IMR-90 (cell line): Measurements from ENCODE around the gene RPS6KA3. TPM values are rescaled to one million over a fixed set of nuclear protein-coding genes. Genes with fewer than 3 reads are reported as not detected.

Experiments used
- ATAC-seq: fragments of 200-7000 bp; cut with Tn5 transposase; 2 replicates; pipeline ENCODE4 v1.9.1; 2020; ENCODE audit warnings: low read depth, mild to moderate bottlenecking, moderate library complexity
- BruUV-seq: library from RNA; stranded (reverse); fragments of 400-500 nt; replicated peaks from 2 replicates; lab custom pipeline; 2021; lab: Mats Ljungman, UMichigan
- CTCF ChIA-PET: fragments of 300-600 bp; formaldehyde crosslinking; extraction: SDS; loops from one replicate; lab custom pipeline; 2021; ENCODE audit warnings: antibody characterized with exemption; lab: Yijun Ruan, JAX
- POLR2A ChIA-PET: fragments of 300-600 bp; sonication (Branson Sonifier 250); formaldehyde crosslinking; loops from one replicate; lab custom pipeline; 2022; ENCODE audit warnings: antibody characterized with exemption; ENCODE audit not compliant: unreplicated experiment; lab: Charles Lee
- DNase-seq: peaks from one replicate; pipeline ENCODE4 v3.0.0; 2013
- H2AFZ ChIP-seq: replicated peaks from 2 replicates; pipeline ENCODE3; 2013; ENCODE audit warnings: low read length, mild to moderate bottlenecking; ENCODE audit not compliant: poor library complexity
- H2AK5ac ChIP-seq: 2 replicates; pipeline ENCODE4 v1.6.1; 2013; ENCODE audit warnings: low read depth, low read length, inconsistent platforms
- H2AK9ac ChIP-seq: replicated peaks from 2 replicates; pipeline ENCODE3; 2013; ENCODE audit warnings: mild to moderate bottlenecking, low read depth, low read length, moderate library complexity; ENCODE audit not compliant: poor library complexity
- H2BK120ac ChIP-seq: 2 replicates; pipeline ENCODE4 v1.6.1; 2013; ENCODE audit warnings: low read depth, low read length, inconsistent platforms
- H2BK15ac ChIP-seq: 3 replicates; pipeline ENCODE4 v1.6.1; 2013; ENCODE audit warnings: low read depth, low read length, inconsistent platforms
- H2BK20ac ChIP-seq: 2 replicates; pipeline ENCODE4 v1.6.1; 2013; ENCODE audit warnings: low read depth, mild to moderate bottlenecking, inconsistent platforms, low read length, moderate library complexity
- H2BK5ac ChIP-seq: 2 replicates; pipeline ENCODE4 v1.6.1; 2013; ENCODE audit warnings: mild to moderate bottlenecking, low read depth, low read length, inconsistent platforms; ENCODE audit not compliant: poor library complexity, severe bottlenecking
- H3K14ac ChIP-seq: replicated peaks from 2 replicates; pipeline ENCODE4 v1.6.1; 2013; ENCODE audit warnings: low read depth, low read length, inconsistent platforms
- H3K18ac ChIP-seq: 2 replicates; pipeline ENCODE4 v1.6.1; 2013; ENCODE audit warnings: low read depth, low read length, control low read depth
- H3K23ac ChIP-seq: 2 replicates; pipeline ENCODE4 v1.6.1; 2013; ENCODE audit warnings: low read depth, low read length, inconsistent platforms
- H3K27ac ChIP-seq: 2 replicates; pipeline ENCODE4 v1.5.1; 2013; ENCODE audit warnings: mild to moderate bottlenecking, control low read depth, low read length; ENCODE audit not compliant: insufficient read depth
- H3K27me3 ChIP-seq: 2 replicates; pipeline ENCODE4 v1.6.1; 2013; ENCODE audit warnings: low read length; ENCODE audit not compliant: control insufficient read depth, insufficient read depth
- H3K36me3 ChIP-seq: 2 replicates; pipeline ENCODE4 v1.6.1; 2013; ENCODE audit warnings: low read length, mixed read lengths; ENCODE audit not compliant: control insufficient read depth, insufficient read depth
- H3K4ac ChIP-seq: 2 replicates; pipeline ENCODE4 v1.6.1; 2013; ENCODE audit warnings: low read depth, low read length, inconsistent platforms
- H3K4me1 ChIP-seq: 2 replicates; pipeline ENCODE4 v1.6.1; 2013; ENCODE audit warnings: low read length, mixed read lengths; ENCODE audit not compliant: control insufficient read depth, insufficient read depth
- H3K4me2 ChIP-seq: 2 replicates; pipeline ENCODE4 v1.6.1; 2013; ENCODE audit warnings: low read depth, mild to moderate bottlenecking, control low read depth, low read length, moderate library complexity
- H3K4me3 ChIP-seq: 2 replicates; pipeline ENCODE4 v1.5.1; 2013; ENCODE audit warnings: low read depth, mild to moderate bottlenecking, control low read depth, low read length, moderate library complexity; ENCODE audit not compliant: insufficient read depth
- H3K56ac ChIP-seq: 2 replicates; pipeline ENCODE4 v1.6.1; 2013; ENCODE audit warnings: low read length, inconsistent platforms; ENCODE audit not compliant: insufficient read depth; ENCODE audit errors: extremely low read depth
- H3K79me1 ChIP-seq, 2 experiments: 2 replicates each; pipeline ENCODE4 v1.6.1; 2013; ENCODE audit warnings: low read length in 2 of 2, inconsistent platforms in 1 of 2, low read depth in 1 of 2
- H3K9ac ChIP-seq: 2 replicates; pipeline ENCODE4 v1.6.1; 2013; ENCODE audit warnings: low read depth, low read length, control low read depth
- H3K9me1 ChIP-seq: 2 replicates; pipeline ENCODE4 v1.6.1; 2013; ENCODE audit warnings: low read length, inconsistent platforms; ENCODE audit not compliant: insufficient read depth
- H3K9me3 ChIP-seq: 2 replicates; pipeline ENCODE4 v1.6.1; 2013; ENCODE audit warnings: low read length; ENCODE audit not compliant: control insufficient read depth, insufficient read depth
- H4K20me1 ChIP-seq: 2 replicates; pipeline ENCODE4 v1.6.1; 2013; ENCODE audit warnings: low read length, inconsistent platforms; ENCODE audit not compliant: insufficient read depth
- H4K5ac ChIP-seq: 2 replicates; pipeline ENCODE4 v1.6.1; 2013; ENCODE audit warnings: mild to moderate bottlenecking, low read depth, low read length, control low read depth
- H4K8ac ChIP-seq, 2 experiments: 2 replicates each; pipeline ENCODE4 v1.6.1; 2013; ENCODE audit warnings: low read depth in 2 of 2, low read length in 2 of 2, control low read depth in 1 of 2, inconsistent platforms in 1 of 2
- H4K91ac ChIP-seq: 2 replicates; pipeline ENCODE4 v1.6.1; 2013; ENCODE audit warnings: low read depth, low read length, inconsistent platforms; ENCODE audit not compliant: insufficient read depth
- BHLHE40 ChIP-seq: fragments of 150-350 bp; IDR thresholded peaks from 2 replicates; pipeline ENCODE4 v1.6.1; 2016; ENCODE audit warnings: mild to moderate bottlenecking, low read depth, low read length
- CEBPB ChIP-seq: IDR thresholded peaks from 2 replicates; pipeline ENCODE4 v1.6.1; 2012; ENCODE audit warnings: low read depth, low read length, improper control_type of control experiment
- CHD1 ChIP-seq: IDR thresholded peaks from 2 replicates; pipeline ENCODE4 v1.6.1; 2012; ENCODE audit warnings: low read depth, low read length, improper control_type of control experiment
- CTCF ChIP-seq: conservative IDR thresholded peaks from 2 replicates; pipeline ENCODE4 v1.5.1; 2012; ENCODE audit warnings: mild to moderate bottlenecking, low read depth, low read length, improper control_type of control experiment
- ELK1 ChIP-seq: fragments of 150-350 bp; IDR thresholded peaks from 2 replicates; pipeline ENCODE4 v1.6.1; 2016; ENCODE audit warnings: low read depth, mild to moderate bottlenecking, low read length, moderate library complexity, borderline replicate concordance
- FOS ChIP-seq: fragments of 150-350 bp; IDR thresholded peaks from 2 replicates; pipeline ENCODE4 v1.6.1; 2016; ENCODE audit warnings: low read depth, low read length
- MAFK ChIP-seq: IDR thresholded peaks from 2 replicates; pipeline ENCODE4 v1.6.1; 2012; ENCODE audit warnings: low read depth, low read length, improper control_type of control experiment
- MAZ ChIP-seq: IDR thresholded peaks from 2 replicates; pipeline ENCODE4 v1.6.1; 2012; ENCODE audit warnings: low read depth, mild to moderate bottlenecking, low read length, improper control_type of control experiment, moderate library complexity, borderline replicate concordance
- MXI1 ChIP-seq: IDR thresholded peaks from 2 replicates; pipeline ENCODE4 v1.6.1; 2012; ENCODE audit warnings: low read depth, mild to moderate bottlenecking, low read length, moderate library complexity, borderline replicate concordance
- NFE2L2 ChIP-seq: fragments of 150-350 bp; IDR thresholded peaks from 2 replicates; pipeline ENCODE4 v1.6.1; 2016; ENCODE audit warnings: low read depth, mild to moderate bottlenecking, low read length
- POLR2A ChIP-seq: IDR thresholded peaks from 2 replicates; pipeline ENCODE4 v1.6.1; 2012; ENCODE audit warnings: mild to moderate bottlenecking, low read depth, low read length
- RAD21 ChIP-seq: IDR thresholded peaks from 2 replicates; pipeline ENCODE4 v1.6.1; 2012; ENCODE audit warnings: low read length, improper control_type of control experiment
- RCOR1 ChIP-seq: IDR thresholded peaks from 2 replicates; pipeline ENCODE4 v1.6.1; 2012; ENCODE audit warnings: mild to moderate bottlenecking, low read length, improper control_type of control experiment; ENCODE audit not compliant: insufficient replicate concordance
- RFX5 ChIP-seq: IDR thresholded peaks from 2 replicates; pipeline ENCODE4 v1.8.0; 2012; ENCODE audit warnings: low read depth, mild to moderate bottlenecking, low read length, moderate library complexity
- SMC3 ChIP-seq: fragments of 150-350 bp; IDR thresholded peaks from 2 replicates; pipeline ENCODE4 v1.6.1; 2016; ENCODE audit warnings: low read depth, mild to moderate bottlenecking, antibody characterized with exemption, low read length, moderate library complexity
- USF2 ChIP-seq: fragments of 150-350 bp; IDR thresholded peaks from 2 replicates; pipeline ENCODE4 v1.6.1; 2017; ENCODE audit warnings: mild to moderate bottlenecking, antibody characterized with exemption, low read length, low read depth
- WGBS, 2 experiments: methylation state at CpG; one replicate each; pipeline versions ENCODE4 v1.1.5 to v1.1.7; 2013; ENCODE audit warnings: missing lambda C conversion rate in 2 of 2; ENCODE audit not compliant: insufficient read length in 1 of 2; ENCODE audit errors: extremely low coverage in 2 of 2; 5-methylcytosine and 5-hydroxymethylcytosine counted together
- dilution Hi-C: fragments of 300-500 bp; cut with HindIII; formaldehyde crosslinking; loops from one replicate; pipeline ENCODE4 v1.14.3; 2018; ENCODE audit warnings: low sequenced_read_pairs; ENCODE audit not compliant: unreplicated experiment
- in situ Hi-C: fragments of 300-500 bp; cut with MboI; formaldehyde crosslinking; loops from 3 replicates; pipeline ENCODE4 v1.14.3; 2019; ENCODE audit warnings: low sequenced_read_pairs, inconsistent platforms, mixed read lengths
- intact Hi-C: fragments of 100-400 bp; cut with micrococcal nuclease; formaldehyde crosslinking; loops from 2 replicates; pipeline ENCODE4 v1.10.0; 2022
- polyA plus RNA-seq, 3 experiments: library from polyadenylated mRNA; depleted of rRNA; stranded (reverse); fragments of >200 nt; gene quantifications; 2 replicates each; pipeline ENCODE4 v1.2.3, GENCODE V29; 2012; ENCODE audit warnings: low replicate concordance in 1 of 3
- total RNA-seq: library from RNA; depleted of rRNA; stranded (reverse); fragments of >200 nt; gene quantifications from 2 replicates; pipeline ENCODE4 v1.2.3, GENCODE V29; 2012

RPS6KA3 gene
- total and polyA plus RNA-seq, 2 of the 4 experiments (the other 2 are of a cell fraction), result 20.8 to 43.9 TPM

GRCh38 chrX:20263474-20263873 is 3.2 kb downstream of the RPS6KA3 start:
- Histone ChIP-seq H3K79me1 (peaks cover 0 to 2% of the 10 kb centered on the region in 2 experiments; a peak in 1 of 4 replicates), H3K9me1 (peaks cover 2% of the 10 kb centered on the region; the same call in 1 of the 2 replicates), H4K8ac (no peak overlapping the region), H3K4me2 (peak overlapping the region; percentile 47; the same call in 1 of the 2 replicates), H3K27me3 (no peaks in the 10 kb centered on the region), H3K36me3 (no peaks in the 10 kb centered on the region), H3K27ac (no peak overlapping the region), H3K18ac (no peak overlapping the region), H4K91ac (no peak overlapping the region), H3K4ac (no peak overlapping the region), H2BK15ac (no peak overlapping the region), H3K4me3 (no peak overlapping the region), H2AK5ac (no peak overlapping the region), H4K5ac (no peak overlapping the region), H3K56ac (no peak overlapping the region), H2BK120ac (no peak overlapping the region), H2AK9ac (no peak overlapping the region), H3K9me3 (no peaks in the 10 kb centered on the region), H3K14ac (no peak overlapping the region), H2AFZ (no peak overlapping the region), H3K9ac (no peak overlapping the region), H4K20me1 (peaks cover 27% of the 10 kb centered on the region; the same call in 1 of the 2 replicates), H3K4me1 (no peaks in the 10 kb centered on the region), H3K23ac (no peak overlapping the region), H2BK20ac (no peak overlapping the region), H2BK5ac (peak overlapping the region; percentile 31)
- POLR2A ChIA-PET, result no interaction called here
- intact Hi-C loops, result no loop called here
- CTCF ChIA-PET, result interaction anchor here (0.7 kb wide), 1 partner anchor 384 kb away, joined by 3 read pairs; no protein-coding TSS in a partner anchor
- no peak for ATAC-seq
- TF ChIP-seq CHD1, result no peak
- TF ChIP-seq USF2, result no peak
- TF ChIP-seq MAZ, result no peak
- no peak for TF ChIP-seq RCOR1
- no peak for TF ChIP-seq ELK1
- TF ChIP-seq CTCF, result no peak
- no peak for TF ChIP-seq RFX5
- TF ChIP-seq BHLHE40, result no peak
- no peak for TF ChIP-seq FOS
- TF ChIP-seq NFE2L2, result no peak
- no peak for TF ChIP-seq POLR2A
- TF ChIP-seq MXI1, result no peak
- TF ChIP-seq CEBPB, result no peak
- no peak for TF ChIP-seq SMC3
- TF ChIP-seq MAFK, result no peak
- no peak for TF ChIP-seq RAD21
- BruUV-seq, result no TSS peak
- DNase-seq, result peak; percentile 61
- WGBS, 2 experiments, result no CpG with 5 or more reads among the region's 2 CpGs
- in situ Hi-C loops, result loop anchor here (25.0 kb wide), 1 partner anchor 1474 kb away; no protein-coding TSS in a partner anchor
- dilution Hi-C loops, result no loop called here
